ENCODE results near the gene MPHOSPH6.
"Not testable (repeated sequence)": the region's sequence is repeated elsewhere in the genome, so short reads cannot be mapped to it uniquely, and the experiment has no call there.

MPHOSPH6 gene

DNA sequence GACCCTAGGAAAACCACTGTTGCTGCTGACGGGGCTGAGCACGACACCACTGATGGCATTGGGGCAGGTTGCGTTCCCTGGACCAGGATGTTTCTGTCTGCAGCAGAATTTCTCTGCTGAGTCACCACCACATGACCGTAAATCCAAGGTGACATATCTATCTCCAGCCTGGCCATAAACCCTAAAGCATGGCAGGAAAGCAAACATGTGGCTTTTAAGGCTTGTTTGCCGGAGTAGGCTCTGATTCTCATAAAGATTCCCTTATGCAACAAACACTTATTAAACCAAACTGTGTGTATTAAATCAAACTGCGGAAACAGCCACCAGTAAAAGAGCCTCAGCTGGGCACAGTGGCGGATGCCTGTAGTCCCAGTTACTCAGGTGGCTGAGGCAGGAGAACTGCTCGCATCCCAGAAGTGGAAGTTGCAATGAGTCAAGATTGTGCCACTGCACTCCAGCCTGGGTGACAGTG, 17.3 kb downstream of the MPHOSPH6 start:
- peak; percentile 40 for DNase-seq (ENCODE audit: low read depth)
- TF ChIP-seq, protein P1, sequence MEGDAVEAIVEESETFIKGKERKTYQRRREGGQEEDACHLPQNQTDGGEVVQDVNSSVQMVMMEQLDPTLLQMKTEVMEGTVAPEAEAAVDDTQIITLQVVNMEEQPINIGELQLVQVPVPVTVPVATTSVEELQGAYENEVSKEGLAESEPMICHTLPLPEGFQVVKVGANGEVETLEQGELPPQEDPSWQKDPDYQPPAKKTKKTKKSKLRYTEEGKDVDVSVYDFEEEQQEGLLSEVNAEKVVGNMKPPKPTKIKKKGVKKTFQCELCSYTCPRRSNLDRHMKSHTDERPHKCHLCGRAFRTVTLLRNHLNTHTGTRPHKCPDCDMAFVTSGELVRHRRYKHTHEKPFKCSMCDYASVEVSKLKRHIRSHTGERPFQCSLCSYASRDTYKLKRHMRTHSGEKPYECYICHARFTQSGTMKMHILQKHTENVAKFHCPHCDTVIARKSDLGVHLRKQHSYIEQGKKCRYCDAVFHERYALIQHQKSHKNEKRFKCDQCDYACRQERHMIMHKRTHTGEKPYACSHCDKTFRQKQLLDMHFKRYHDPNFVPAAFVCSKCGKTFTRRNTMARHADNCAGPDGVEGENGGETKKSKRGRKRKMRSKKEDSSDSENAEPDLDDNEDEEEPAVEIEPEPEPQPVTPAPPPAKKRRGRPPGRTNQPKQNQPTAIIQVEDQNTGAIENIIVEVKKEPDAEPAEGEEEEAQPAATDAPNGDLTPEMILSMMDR (conservative IDR thresholded peaks at IDR 0.05; ENCODE audit: low read depth, low read length): no peak
- H3K4me3 ChIP-seq (ENCODE audit: low read depth, low read length): no peak overlapping the region

DNA sequence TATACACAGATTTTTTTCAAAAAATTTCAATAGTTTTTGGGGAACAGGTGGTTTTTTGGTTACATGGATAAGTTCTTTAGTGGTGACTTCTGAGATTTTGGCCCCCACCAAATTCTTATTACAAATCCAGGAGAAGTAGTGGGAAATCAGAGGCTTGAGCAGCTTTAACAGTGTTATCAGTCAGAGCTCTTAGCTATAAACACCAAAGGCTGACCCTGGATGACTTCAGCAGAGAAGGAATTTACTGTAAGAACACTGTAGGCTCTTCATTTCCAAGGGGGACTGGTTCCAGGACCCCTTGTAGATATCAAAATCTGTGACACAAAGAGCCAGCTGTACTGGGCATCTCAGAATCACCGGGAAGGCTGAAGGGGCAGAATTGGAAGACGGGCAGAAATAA, 17.8 kb downstream of the MPHOSPH6 start:
- DNase-seq (ENCODE audit: low read depth): peak; percentile 6
- TF ChIP-seq, protein P1 (conservative IDR thresholded peaks at IDR 0.05; ENCODE audit: low read depth, low read length): no peak
- H3K4me3 ChIP-seq (ENCODE audit: low read depth, low read length): no peak overlapping the region

DNA sequence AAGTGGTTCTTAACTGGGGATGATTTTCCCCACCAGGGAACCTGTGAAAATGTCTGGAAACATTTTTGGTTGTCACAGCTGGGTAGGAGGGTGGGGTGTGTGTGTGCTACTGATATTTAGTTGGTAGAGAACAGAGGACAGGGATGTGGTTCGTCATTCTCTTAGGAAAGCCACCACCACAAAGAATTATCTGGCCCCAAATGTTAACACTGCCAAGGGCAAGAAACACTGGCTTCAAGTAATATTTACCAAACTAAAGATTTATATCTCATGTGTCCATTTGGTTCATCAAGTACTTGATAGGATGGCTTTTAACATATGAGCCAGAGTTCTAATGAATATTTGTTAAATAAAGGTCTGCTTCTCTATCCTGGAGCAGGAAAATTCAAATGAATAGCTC, 19.5 kb downstream of the MPHOSPH6 start:
- H3K4me3 ChIP-seq (ENCODE audit: low read depth, low read length): no peak overlapping the region
- TF ChIP-seq, protein P1 (conservative IDR thresholded peaks at IDR 0.05; ENCODE audit: low read depth, low read length): no peak
- DNase-seq (ENCODE audit: low read depth): no peak

DNA sequence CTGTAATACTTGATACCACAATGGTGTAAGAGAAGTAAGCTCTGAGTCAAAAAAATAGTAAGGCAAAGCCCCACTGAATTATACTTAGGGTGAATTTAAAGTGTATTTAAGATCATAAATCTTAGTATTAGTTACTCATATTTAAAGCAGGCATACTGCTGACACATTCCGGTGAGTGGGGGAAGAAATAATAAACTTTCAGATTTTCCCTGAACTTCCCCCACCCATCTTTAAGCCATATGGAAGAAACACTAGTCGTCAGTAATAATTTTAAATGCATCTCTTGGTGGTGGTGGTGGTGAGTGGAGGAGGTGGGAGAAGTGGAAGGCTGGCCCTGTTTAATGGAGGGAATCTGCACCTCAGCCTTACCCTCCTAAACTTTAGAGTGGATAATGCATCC, 20.5 kb downstream of the MPHOSPH6 start:
- TF ChIP-seq, protein P1 (conservative IDR thresholded peaks at IDR 0.05; ENCODE audit: low read depth, low read length): no peak
- no peak overlapping the region for H3K4me3 ChIP-seq (ENCODE audit: low read depth, low read length)
- DNase-seq (ENCODE audit: low read depth): no peak

DNA sequence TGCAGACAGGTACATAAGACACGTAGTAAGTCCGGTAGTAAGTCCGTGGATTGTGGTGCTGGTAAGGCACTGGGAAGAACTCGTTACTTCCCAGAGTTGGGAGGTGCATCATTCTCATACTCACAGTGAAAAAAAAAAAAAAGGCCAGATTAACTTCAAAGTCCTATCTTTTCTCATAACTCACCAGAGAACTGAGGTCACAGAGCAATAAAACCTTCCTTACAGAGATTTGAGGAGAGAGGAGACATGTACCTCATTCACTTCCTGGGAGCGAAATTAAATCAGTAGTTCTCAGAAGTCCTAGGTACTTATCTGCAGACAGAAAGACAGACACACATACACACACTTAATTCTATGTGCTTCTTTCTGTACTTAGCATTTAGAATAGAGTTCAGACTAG, 22.5 kb downstream of the MPHOSPH6 start:
- TF ChIP-seq, protein P1 (conservative IDR thresholded peaks at IDR 0.05; ENCODE audit: low read depth, low read length): no peak
- DNase-seq (ENCODE audit: low read depth): no peak
- no peak overlapping the region for H3K4me3 ChIP-seq (ENCODE audit: low read depth, low read length)

DNA sequence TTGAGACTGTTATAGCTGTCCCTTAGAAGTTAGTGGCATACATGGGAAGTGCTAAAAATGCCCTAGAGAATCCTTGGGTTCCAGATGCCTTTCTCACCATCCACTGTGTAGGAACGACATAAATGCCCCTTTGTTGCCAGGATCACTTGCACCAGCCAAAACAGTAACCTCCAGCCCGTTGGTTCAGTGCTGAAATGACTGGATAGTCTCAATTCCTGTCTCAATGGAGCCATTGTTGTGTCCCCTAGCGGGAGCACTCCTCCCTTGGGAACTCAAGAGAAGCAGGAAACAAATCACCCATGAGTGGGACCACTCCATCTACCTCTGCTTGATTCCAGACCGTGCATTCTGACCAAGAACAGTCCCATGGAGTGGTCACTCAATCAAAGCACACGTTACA, 23.1 kb downstream of the MPHOSPH6 start:
- H3K4me3 ChIP-seq (ENCODE audit: low read depth, low read length): no peak overlapping the region
- DNase-seq (ENCODE audit: low read depth): no peak
- TF ChIP-seq, protein P1 (conservative IDR thresholded peaks at IDR 0.05; ENCODE audit: low read depth, low read length): no peak

DNA sequence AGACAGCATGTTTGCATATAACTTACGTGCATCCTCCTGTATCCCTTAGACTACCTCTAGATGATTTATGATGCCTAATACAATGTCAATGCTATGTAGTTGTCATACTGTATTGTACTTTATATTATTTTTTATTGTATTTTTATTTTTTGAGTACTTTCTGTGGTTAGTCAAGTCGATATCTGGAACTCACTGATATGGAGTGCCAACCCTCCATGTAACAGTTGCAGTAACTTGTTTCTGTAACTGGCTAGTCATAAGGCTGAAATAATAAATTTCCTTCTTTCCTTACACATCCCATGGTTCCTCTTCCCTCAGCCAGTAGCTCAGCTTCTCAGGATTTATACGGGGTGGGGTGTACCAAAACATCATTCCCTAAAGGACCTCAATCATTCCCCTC, 23.5 kb downstream of the MPHOSPH6 start:
- TF ChIP-seq, protein P1 (conservative IDR thresholded peaks at IDR 0.05; ENCODE audit: low read depth, low read length): no peak
- no peak overlapping the region for H3K4me3 ChIP-seq (ENCODE audit: low read depth, low read length)

DNA sequence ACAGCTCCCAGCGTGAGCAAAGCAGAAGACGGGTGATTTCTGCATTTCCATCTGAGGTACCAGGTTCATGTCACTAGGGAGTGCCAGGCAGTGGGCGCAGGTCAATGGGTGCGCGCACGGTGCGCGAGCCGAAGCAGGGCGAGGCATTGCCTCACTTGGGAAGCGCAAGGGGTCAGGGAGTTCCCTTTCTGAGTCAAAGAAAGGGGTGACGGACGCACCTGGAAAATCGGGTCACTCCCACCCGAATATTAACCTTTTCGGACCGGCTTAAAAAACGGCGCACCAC, 30.8 kb downstream of the MPHOSPH6 start:
- not testable (repeated sequence) for DNase-seq (ENCODE audit: low read depth); H3K4me3 ChIP-seq (ENCODE audit: low read depth, low read length)

More for the DNA sequence above, 23.5 kb downstream of the MPHOSPH6 start:
- no peak for DNase-seq (ENCODE audit: low read depth)
